CD4-positive, alpha-beta T cell treated with Interleukin-21 for 1 hour (primary cell): Measurements from ENCODE around the gene GALNT15.

Experiments used
- DNase-seq: peaks from one replicate; pipeline ENCODE4 v3.0.0-alpha.2; 2020

The GALNT15 gene

DNA sequence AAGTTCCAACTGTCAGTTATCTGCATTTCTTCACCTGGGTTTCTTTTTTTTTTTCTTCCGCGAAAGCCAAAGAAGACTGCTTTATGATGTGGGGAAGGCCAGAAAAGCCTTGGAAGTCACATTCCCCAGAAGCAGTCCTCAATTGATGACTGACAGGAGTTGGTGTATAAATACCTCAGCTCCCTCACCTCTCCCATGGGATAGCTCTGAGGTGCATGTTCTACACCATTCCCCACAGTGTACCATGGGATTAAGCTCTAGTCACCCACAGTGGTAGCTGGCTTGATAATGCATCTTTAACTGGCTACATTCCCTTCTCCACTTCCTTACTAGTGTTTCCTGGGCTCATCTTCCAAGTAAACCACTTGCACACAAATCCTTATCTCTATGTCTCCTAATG, 59.8 kb downstream of the GALNT15 start:
- DNase-seq, result no peak

DNA sequence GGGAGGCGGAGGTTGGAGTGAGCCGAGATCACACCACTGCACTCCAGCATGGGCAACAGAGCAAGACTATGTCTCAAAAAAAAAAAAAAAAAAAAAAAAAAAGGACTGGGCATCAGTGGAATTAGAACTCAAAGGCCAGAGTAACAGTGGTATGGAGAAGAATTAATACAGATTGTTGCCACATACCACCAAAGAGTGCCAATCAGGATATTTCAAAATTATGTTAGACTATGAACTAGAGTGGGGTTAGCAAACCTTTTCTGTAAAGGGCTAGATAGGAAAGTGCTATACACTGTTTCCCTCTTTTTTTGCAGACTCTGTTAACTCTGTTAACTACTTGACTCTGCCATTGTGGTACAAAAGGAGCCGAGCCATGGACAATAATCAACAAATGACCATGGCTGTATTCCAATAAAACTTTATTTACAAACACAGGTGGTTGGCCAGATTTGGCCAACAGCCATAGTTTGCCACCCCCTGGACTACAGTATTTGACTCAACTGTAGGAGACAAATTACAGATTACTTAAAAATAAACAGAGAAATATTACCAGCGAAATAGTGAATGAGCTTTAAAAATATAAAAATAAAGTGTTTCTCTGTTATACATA, 61.7 kb downstream of the GALNT15 start:
- DNase-seq, result no peak

DNA sequence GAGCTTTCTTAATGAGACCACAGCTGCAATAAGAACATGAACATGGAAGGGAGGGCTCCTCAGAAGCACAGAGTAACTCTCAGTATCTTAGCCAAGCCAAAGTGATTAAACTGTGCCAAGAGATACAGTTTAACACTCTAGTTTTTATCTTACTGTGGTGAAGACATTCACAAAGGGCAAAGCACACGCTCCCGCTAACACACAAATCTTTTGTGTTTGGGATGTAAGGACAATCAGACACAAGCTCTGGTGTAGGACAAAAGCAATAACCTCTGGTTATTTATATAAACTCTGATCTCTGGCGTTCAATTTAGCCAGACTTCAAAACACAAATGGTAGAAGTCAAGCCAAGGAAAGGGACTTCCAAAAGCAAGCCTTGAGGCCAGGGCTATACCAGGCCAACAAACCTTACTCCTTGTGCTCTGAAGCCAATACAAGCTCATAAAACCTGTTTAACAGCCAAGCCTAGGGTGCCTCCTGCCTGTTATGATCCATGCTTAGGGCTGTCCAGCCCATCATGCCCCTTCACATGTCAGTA, 62.4 kb downstream of the GALNT15 start:
- DNase-seq, result no peak

DNA sequence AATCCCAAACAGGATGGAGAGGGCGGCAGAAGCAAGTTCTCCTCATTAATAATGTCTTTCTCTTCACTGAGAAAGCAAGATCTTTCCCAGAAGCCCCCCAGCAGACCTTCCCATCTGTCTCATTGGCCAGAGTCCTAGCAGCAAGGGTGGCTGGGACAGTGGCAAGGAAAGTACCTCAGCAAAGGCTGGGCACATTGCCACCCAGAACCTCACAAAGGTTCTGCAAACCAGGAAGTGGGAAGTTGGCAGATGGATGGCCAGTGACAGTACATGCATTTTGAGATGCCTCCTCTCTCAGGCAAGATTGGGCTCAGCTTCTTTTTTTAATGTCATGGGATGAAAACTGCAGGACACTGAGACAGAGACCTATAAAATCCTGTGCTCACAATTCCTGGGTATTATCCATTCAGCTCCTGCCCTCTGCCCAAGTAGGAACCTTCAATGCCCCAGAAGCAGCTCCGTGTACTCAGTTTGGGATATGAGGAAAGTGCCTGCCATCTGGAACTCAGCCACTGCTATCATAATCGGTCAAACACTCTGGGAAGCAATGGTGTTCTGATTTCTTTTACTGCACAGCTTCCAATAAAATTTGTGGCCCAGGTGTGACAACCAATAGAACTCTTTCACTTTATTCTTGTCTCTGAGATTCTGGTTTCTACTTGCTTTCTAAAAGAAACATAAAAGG, 64.7 kb downstream of the GALNT15 start:
- no peak for DNase-seq

DNA sequence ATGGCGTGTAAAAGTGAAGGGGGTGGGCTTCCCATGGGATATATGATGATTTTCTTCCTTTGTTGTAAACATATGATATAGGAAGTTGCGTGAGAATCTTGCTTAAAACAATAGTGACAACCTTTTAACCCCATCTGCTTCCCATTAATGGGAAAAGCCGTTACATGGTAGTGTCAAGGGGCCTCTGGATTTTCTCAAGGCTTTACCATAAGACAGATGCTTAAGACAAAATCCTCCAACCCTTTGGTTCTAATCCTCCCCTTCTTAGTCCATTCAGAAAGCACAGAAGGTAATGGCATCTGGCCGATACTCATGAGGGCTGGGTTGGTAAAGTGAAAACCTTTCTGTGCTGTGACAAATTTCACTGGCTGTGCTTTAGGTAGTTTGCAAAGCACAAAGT, 65.3 kb downstream of the GALNT15 start:
- DNase-seq, result no peak

DNA sequence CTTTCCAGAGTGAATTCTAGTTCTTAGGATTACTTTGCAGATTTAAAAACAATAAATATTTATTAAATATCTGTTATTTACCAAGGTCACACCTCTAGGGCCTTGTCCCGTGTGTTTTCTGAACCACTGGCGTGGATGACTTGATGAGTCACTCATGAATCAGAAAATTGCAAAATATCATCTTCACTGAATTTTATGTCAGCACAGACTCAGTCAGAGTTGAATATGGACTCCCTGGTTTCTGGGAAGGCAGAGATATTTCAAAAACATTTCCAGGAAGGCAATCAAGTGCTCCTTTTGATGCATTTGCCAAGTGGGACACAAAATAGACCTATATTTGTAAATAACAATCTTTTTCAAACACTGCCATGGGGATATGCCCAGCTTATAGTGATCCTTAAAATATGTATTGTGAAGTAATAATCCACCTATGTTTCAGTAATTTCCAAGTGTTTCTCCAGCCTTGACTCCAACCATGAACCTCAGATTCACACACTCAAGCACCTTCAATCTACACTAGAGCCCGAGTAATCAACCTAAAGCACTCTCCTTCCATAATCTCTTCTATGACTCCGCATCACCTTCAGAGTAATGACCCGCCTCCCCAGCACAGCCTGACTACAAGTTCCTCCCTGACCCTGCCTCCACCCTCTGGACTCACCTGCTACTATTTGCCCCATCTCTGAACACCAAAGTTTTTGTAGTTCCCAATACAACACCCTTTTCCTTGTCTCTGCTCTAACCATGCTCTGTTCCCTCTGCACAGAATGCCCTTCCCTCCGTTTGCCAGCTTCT, 65.9 kb downstream of the GALNT15 start:
- no peak for DNase-seq

DNA sequence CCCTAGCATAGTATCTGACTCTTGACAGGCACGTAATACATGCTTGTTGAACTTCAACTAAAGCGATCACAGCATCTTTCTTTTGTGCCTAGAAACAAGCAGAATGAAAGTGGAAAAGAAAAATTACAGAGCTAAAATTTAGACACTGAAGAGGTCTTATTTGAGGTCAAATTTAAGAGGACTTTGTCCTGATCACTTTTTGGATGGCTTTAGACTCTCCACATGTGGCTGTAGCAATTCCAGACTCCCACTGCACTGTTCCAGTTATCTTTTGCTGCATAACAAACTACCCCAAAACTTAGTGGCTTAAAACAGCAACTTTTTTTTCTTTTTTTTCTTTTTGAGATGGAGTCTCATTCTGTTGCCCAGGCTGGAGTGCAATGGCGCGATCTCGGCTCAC, 66.7 kb downstream of the GALNT15 start:
- no peak for DNase-seq

DNA sequence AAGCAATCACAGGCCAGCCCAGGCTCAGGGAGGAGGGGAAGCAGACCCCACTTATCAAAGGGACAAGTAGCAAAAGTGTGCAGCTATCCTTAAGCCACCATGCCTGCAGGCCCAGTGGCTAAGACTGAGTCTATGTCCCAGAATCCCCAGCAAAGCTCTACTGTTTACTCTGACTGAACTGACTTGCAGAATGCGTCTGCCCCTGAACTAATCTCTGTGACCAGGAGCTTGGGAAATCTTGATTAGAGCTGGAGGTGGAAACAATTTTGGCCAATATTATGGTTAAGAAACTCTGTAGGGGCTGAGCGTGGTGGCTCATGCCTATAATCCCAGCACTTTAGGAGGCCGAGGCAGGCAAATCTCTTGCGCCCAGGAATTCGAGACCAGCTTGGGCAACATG, 67.7 kb downstream of the GALNT15 start:
- DNase-seq, result no peak

DNA sequence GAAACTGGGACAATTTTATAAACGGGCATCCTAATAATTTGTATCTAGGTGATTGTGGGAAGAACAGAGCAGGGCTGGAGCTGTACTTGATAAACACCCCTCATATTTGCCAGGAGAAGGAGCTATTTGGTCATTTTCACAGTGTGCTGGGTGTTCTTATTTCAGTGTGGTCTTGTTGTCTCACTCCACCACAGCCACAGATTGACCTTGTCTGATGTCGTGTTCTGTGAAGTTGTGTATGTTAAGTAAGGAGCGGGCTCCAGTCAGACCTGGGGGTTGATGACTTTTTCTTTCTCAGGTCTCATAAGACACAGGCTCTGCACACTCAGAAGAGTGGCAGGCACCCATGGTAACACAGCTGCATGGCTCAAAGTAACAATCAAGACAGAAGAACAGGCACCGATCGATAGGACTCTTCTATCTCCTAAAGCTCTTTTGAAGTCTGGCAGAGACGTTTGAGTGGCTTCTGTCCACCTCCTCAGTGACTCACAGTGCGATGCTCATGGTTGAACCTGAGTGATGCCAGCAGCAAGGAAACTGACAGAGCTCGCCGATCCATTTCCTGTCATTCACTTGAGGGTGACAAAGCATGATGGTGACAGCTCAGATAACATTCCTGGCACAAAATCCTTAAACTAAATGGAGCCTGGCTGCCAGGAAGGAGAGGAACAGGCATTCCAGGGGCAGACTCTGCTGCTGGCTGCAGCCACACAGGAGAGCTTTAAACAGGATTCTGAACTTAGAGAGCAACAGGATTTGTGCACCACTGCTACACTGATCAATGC, 69.4 kb downstream of the GALNT15 start:
- no peak for DNase-seq

DNA sequence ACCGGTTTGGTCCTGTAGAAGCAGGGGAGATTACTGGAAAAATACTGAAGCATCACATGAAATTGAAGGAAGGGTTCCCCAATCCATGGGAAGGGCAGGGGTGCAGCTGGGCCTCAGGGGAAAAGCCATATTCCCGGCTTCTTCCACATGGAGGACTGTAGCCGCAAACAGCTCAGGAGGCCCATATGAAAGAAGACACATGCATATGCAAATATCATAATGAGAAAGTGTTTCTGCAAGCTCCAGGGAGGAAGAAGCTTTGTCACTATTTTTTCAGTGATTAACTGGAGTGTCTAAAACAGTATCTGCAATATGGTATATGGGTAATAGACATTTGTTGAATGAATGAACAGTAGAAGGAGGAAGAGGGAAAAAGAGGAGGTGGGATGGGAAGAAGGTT, 71.1 kb downstream of the GALNT15 start:
- DNase-seq, result no peak

DNA sequence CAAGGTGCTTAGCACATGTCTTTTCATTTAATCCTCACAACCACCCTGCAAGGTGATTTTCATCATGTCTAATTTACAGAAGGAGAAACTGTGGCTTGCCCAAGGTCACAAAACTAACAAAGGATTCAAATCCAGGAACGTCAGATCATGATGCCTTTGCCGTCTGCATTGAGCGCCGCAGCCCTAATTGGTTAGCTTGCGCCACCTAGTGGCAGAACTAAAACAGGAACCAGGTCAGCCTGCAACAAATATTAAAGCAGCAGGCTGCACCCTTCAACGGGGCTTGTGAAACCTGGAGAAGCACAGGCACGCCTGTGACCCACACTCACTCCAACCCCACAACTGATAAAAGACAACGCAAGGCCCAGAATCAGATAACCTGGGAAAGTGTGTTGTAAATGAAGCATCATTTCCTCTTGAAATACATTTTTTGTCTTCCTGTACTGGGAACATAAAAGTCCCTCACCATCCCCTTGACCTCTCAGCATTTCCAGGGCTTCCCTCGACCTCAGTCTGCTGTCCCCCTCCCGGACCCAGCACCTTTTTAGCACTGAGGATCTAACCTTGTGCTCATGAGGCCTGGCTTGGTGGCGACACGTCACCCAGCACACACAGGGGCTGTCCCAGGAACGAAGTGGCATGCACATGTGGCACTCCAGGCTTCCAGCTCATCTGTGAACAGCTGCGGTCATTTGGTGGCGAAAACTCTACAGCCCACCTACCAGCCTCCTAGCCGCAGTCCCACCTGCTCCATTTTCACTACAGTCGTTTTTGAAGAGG, 73.0 kb downstream of the GALNT15 start:
- peak; percentile 81 for DNase-seq

DNA sequence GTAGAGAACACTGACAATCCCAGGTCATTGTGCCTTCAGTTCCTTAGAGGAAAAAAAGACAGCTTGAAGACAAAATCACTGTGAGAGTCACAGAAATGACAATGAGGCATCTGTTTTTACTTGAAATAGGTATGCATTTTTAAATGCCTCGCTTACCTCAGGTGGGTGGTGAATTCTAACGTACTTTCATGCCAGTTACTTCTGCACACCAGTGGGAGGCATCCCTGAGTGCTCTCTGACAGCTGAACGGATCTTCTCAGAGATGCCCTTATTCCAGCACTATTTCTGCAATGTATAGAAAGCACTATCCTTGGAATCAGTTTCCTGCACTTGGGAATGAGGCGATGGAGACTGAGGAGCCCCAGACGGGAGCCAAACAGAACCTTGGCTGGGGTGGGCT, 74.1 kb downstream of the GALNT15 start:
- DNase-seq, result no peak

DNA sequence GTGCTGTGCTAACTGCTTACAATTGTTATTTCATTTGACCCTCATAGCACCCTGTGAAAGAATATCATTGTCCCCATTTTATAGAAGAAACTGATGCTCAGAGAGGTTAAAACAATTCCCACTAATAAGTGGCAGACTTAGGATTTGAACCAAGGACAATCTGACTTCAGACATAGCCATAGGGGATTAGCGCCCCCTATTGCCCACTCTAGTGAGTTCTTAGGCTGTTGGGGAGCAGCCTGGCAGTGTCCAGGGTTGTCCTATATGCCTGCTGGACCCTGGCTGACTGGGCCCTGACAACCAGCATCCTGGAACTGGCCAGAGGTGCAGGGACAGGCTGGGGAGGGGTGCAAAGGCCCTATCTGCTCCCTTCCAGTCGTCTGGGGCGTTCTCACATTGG, 74.9 kb downstream of the GALNT15 start:
- DNase-seq, result no peak

DNA sequence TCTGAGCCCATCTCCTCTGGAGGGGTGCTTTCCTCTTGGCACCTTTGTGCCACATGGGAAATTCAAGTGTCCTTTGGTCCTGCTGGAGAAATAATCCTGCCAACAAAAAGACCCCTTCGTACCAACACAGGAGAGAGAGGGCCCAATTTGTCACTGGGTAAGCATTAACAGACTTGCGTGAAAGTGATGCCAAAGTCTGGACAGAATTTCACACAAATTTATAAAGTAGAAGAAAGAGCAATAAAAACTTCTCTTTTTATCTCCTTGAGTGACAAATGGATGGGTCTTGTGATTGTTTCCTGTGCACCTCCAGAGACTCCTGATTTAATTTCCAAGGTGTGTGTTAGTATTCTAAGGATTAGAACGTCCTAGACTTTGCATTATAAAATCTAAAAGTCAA, 75.4 kb downstream of the GALNT15 start:
- no peak for DNase-seq

DNA sequence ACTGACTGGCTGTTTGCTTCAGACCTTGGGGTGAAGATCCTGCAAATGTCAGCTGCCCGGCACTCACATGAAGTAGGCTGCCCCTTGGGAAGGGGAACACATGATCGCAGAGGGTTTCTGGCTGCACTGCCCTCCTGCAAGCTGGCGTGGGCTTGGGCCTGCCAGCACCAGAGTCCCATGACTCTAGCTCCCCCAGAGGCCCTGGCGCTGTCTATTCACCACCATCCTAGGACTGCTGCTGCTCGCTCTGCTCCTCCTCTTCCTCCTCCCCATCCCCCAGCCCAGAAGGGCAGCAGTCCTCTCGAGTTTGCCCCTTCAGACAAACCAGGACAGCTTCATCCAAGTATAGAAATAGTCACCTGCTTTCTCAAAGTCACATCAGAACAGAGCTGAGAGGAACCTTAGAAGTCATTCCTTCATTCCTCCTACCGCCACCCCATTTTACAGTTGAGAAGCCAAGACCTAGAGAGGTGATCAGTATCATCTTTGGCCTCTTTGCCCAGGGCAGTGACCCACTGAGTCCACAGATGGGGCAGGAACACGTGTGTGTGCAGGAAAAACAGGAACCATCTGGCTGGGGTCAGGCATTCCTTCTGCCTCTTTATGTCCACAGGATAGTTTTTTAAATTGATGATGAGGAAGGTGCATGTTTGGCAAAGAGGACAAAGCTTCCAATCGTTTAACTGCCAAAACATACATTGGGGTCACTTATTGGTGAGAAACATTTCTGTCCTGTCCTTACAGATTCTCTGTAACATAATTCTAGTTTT, 77.0 kb downstream of the GALNT15 start:
- DNase-seq, result no peak

DNA sequence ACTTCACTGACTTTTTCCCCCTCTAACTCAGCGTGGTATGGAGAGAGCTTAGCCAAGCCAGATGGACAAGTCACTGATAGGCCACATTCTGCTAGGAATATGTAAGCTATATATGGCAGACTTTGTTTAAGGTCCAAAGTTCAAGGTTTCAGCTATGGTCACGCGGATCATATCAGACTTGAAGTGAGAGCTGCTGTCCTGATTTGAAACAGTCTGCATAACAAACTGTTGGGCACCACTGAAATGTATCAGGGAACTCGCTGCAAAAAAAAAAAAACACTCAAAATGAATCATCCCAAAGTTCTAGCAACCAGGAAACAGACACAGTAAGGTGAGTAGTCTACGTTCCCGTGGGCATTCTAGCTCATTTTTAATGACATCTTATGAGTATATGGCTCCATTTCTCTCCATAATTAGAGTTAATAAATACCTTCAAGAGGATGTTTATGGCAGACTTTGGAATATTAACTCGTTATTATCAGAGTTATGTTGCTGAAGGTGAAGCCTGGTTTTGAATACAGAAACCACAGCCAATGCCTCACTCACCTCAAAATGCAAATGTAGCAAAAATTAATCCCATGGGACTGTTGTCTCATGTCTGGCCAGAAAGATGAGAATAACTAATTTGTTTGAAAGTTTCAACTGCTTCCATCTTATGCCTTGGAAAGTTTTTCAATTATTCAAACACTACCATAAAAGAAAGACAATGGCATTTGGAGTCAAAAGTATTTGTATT, 77.9 kb downstream of the GALNT15 start:
- no peak for DNase-seq

DNA sequence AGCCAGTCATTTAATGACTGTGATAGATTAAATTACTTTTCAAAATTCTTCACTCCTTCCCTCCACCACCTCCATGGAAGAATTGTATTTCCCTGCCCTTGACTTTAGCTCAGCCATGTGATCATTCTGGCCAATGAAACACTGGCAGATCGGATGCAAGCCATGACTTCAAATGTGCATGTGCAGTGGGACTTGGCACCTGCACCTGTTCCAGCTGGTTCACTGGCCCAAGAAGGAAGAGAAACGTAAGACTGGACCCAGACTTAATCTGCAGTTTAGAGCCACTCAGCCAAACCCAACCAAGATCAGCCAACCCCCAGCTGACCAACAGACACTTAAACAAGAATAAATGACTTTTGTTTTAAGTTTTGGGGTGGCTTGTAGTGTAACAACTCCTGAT, 78.5 kb downstream of the GALNT15 start:
- DNase-seq, result no peak

DNA sequence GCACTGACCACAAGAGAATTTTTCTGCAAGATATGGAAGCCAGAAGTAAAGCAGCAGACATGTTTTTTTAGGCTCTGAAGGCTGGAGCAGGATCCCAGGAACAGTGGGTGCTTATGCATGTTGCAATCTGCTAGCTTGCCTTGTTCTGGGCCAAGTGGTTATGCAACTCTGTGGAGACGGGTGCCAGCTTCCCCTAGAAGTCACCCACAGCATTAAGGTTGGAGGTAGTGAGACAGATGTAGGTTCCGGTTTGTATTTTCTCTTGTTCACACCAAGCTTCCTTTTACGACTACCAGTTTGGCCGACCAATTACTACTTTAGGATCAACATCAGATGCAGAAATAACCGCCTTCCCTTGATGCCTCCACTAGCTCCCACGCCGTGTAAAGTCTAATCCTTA, 79.1 kb downstream of the GALNT15 start:
- DNase-seq, result no peak

DNA sequence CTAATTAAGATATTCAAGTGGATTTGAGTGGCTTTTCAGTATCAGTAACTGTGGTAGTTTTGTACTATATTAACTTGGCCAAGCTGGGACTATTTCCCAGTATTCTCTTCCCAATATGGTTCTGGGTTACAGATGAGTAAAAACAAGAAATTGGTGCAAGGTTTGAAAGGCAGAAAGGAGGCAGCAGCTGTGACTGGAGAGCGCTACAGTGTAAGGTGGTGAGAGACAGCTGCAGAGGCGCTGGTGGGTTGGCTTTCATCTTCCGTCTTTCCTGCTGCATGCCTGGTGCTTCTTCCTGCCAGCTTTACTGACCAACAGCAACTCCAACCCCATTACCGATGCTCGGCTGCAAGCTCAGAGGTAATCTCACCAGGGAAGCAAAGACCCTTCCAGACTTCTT, 80.4 kb downstream of the GALNT15 start:
- DNase-seq, result no peak

DNA sequence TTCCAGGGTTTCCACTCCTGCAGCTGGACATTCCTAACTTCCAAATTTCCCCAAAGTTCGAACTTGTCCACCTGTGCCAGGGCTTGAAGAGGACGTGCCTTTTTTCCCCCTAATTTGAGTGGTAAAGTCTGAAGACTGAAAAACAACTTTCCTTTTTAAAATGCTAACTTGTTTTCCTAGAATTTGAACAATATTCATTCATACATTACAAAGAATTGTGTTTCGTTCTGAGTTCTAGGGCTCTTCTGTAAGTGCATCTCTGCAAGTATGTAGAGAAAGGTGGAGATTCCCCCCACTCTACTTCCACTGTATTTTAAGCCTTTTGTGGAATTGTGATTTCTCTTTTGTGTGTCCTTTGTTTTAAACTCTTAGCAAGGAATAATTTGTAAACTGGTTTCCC, 80.8 kb downstream of the GALNT15 start:
- DNase-seq, result no peak

DNA sequence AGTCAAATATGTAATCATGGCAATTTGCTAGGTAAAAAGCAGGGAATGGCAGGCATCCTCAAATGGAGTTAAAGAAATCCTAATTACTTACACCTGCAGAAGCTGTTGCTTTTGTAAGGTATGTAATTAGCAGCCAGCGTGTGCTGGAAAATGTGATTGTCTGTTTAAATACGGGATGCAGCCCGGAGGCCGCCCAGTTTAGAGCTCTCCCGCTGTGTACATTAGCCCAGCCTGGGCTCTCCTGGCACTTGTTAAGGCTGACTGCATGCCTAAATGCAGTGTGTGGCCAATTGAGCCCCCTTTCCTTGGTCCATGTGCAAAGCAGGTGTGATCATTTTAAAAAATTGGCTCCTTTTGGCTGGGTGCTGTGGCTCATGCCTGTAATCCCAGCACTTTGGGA, 81.2 kb downstream of the GALNT15 start:
- no peak for DNase-seq
